ENCODE data around the gene KLRF2.

The KLRF2 gene

GRCh38 chr12:9941838-9942237 is 60.5 kb downstream of the KLRF2 start:
- DNase-seq, result no peak

GRCh38 chr12:9943240-9943639 is 62.0 kb downstream of the KLRF2 start:
- DNase-seq, result no peak

- no peak for DNase-seq
These were observed 63.1 kb downstream of the KLRF2 start for GRCh38 chr12:9944391-9944790.
